Heart left ventricle (tissue), 13 donors: Measurements from ENCODE around the gene POLR3B.

Experiments used
- POLR2A ChIP-seq, 2 donors: fragments of 450-650 bp; IDR thresholded peaks; one replicate each; pipeline ENCODE4 v1.6.1; 2017; ENCODE audit warnings: antibody characterized with exemption in 2 of 2, mild to moderate bottlenecking in 2 of 2, moderate library complexity in 2 of 2
- TF ChIP-seq, protein P1 (sequence below), 12 donors: fragments of 200-600 bp; sonication (generic) in 4 of 12; IDR thresholded peaks; one replicate each; pipeline versions ENCODE4 v1.5.0 to v1.8.0; 2018 to 2022; ENCODE audit warnings: antibody characterized with exemption in 12 of 12, mild to moderate bottlenecking in 5 of 12
- donor health status: ischemic (EF 13 %, LVEDD 7.1; RV severe dilation, severe dysfunction).
- donor health status: DM: no; HTN: yes; CAD: no.
- donor health status: DM: no; HTN: no; CAD: no.
- donor health status: ischemic (EF 25% LVEDD 6.9; RV normal size, moderate dysfunction).
- donor health status: ischemic (EF 25% LVEDD 5.7; RV mildly dilated, moderate dysfunction).
- donor health status: ischemic (EF 35%, LVEDD 5.7; RV mildly dilated, moderate dysfunction).
- donor health status: nonischemic (EF 11% LVEDD 7.7; RV severe dilation, severe dysfunction).
- donor health status: DM: yes; HTN: yes; CAD: no.
- donor health status: PGD.
- donor health status: ischemic (EF 29% LVEDD 5.4; RV normal size, mild dysfunction).
- donor health status: nonischemic (EF 23%, LVEDD 6.1; RV moderate dilation, normal function).

DNA sequence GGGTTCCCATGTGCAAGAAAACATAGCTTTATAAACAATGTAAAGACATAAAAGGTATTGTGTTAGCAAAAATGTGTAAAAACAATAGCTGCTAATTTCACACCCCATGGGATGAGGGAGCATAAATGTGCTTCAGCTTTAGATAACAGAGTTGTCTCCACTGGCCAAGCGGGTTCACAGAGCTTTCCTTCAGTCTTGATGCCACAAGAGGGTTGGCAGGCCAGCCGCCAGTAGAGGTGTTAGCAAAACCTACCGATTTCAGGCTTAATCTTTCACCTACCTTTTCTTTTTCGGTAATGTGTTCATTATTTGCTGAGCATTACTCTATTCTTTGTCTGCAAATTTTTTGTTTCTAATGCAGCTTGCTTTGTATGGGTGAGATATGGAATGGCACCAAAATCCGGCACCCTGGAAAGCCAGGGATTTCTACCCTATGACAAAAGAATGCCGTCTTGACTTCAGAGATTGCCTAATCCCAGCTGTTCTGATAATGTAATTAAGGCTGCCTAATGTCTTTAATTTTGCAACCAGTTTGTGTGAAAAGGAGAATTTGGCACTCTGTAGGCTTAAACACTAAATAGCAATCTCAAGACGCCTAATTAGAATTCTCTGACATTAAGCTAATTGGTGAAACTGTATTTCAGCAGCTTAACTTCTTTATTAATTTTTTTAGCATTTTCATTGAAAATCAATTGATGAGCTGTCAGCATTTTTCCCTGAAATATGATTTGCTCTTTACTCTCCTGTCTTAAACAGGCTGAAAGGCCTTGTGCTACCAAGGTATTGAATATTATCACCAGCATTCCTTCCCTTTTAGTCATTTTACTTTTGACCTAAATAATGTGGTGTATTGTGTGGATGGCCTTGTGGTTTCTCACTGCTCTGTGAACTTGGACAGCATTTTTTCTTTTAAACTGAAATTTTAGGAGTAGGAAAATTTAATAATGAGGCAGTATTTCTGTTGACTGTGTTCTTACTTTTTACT lies 60.7 kb downstream of the POLR3B start:
- TF ChIP-seq, protein P1, sequence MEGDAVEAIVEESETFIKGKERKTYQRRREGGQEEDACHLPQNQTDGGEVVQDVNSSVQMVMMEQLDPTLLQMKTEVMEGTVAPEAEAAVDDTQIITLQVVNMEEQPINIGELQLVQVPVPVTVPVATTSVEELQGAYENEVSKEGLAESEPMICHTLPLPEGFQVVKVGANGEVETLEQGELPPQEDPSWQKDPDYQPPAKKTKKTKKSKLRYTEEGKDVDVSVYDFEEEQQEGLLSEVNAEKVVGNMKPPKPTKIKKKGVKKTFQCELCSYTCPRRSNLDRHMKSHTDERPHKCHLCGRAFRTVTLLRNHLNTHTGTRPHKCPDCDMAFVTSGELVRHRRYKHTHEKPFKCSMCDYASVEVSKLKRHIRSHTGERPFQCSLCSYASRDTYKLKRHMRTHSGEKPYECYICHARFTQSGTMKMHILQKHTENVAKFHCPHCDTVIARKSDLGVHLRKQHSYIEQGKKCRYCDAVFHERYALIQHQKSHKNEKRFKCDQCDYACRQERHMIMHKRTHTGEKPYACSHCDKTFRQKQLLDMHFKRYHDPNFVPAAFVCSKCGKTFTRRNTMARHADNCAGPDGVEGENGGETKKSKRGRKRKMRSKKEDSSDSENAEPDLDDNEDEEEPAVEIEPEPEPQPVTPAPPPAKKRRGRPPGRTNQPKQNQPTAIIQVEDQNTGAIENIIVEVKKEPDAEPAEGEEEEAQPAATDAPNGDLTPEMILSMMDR (IDR thresholded peaks at IDR 0.05) = no peak
- no peak for TF ChIP-seq POLR2A (IDR thresholded peaks at IDR 0.05)
